ENCODE measurements around the gene PAXIP1.

PAXIP1 gene

GRCh38 chr7:154990964-154991540 lies 11.9 kb downstream of the PAXIP1 start:
- H3K27me3 ChIP-seq (replicated peaks; ENCODE audit: control insufficient read depth, insufficient read depth, low read length) = no peaks in the 10 kb centered on the region
- H3K36me3 ChIP-seq (ENCODE audit: control insufficient read depth, insufficient read depth, low read length) = no peaks in the 10 kb centered on the region; the same call in none of the 2 replicates
- H3K4me3 ChIP-seq (replicated peaks; ENCODE audit: low read depth, low read length) = no peak overlapping the region
- TF ChIP-seq, protein P1, sequence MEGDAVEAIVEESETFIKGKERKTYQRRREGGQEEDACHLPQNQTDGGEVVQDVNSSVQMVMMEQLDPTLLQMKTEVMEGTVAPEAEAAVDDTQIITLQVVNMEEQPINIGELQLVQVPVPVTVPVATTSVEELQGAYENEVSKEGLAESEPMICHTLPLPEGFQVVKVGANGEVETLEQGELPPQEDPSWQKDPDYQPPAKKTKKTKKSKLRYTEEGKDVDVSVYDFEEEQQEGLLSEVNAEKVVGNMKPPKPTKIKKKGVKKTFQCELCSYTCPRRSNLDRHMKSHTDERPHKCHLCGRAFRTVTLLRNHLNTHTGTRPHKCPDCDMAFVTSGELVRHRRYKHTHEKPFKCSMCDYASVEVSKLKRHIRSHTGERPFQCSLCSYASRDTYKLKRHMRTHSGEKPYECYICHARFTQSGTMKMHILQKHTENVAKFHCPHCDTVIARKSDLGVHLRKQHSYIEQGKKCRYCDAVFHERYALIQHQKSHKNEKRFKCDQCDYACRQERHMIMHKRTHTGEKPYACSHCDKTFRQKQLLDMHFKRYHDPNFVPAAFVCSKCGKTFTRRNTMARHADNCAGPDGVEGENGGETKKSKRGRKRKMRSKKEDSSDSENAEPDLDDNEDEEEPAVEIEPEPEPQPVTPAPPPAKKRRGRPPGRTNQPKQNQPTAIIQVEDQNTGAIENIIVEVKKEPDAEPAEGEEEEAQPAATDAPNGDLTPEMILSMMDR (IDR thresholded peaks at IDR 0.05; ENCODE audit: insufficient read depth, low read length, poor library complexity, severe bottlenecking) = no peak
- DNase-seq (ENCODE audit: extremely low read depth, insufficient read length) = no peak

- TF ChIP-seq, protein P1 (IDR thresholded peaks at IDR 0.05; ENCODE audit: insufficient read depth, low read length, poor library complexity, severe bottlenecking) = no peak
- Histone ChIP-seq H3K27me3 (replicated peaks; ENCODE audit: control insufficient read depth, insufficient read depth, low read length) (no peaks in the 10 kb centered on the region), H3K4me3 (replicated peaks; ENCODE audit: low read depth, low read length) (no peak overlapping the region), H3K36me3 (ENCODE audit: control insufficient read depth, insufficient read depth, low read length) (no peaks in the 10 kb centered on the region; the same call in none of the 2 replicates)
- DNase-seq (ENCODE audit: extremely low read depth, insufficient read length) = no peak
Observed at GRCh38 chr7:154987571-154987970, 15.4 kb downstream of the PAXIP1 start.

DNA sequence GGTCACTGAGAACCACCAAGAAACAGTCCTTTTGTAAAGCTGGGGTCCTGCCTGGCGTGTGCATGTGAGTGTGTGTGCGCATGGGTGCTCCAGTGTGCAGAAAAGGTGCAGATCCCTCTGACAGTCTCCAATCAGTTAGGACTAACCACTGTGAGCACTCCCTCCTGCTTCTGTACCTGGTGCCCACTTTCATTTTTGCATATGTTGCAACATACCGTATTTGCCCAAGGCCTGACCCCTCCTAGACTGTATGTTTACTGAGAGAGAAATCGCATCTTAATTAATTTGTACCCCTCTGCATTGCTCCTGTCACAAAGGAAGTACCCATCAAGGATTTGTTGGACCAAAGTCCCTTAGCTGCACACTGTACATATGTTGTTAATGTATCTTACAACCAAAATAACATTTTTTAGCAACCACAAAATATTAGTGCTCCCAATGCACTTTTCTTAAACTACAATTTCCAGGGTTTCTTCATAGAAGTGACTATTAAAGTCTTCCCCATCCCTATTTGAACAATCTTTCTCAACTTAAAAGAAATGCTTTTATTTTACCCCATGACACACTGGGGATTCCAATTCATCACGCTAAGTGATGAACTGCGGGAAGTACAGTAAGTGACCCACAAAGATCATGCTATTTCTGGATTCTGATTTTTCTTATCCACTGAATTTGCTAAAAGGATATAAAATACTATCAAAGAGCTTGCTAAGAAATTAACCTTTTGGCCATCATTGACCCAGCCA lies 16.6 kb downstream of the PAXIP1 start:
- no peak for DNase-seq (ENCODE audit: extremely low read depth, insufficient read length)
- H3K27me3 ChIP-seq (replicated peaks; ENCODE audit: control insufficient read depth, insufficient read depth, low read length) = no peaks in the 10 kb centered on the region
- TF ChIP-seq, protein P1 (IDR thresholded peaks at IDR 0.05; ENCODE audit: insufficient read depth, low read length, poor library complexity, severe bottlenecking) = no peak
- H3K36me3 ChIP-seq (ENCODE audit: control insufficient read depth, insufficient read depth, low read length) = no peaks in the 10 kb centered on the region; the same call in none of the 2 replicates
- no peak overlapping the region for H3K4me3 ChIP-seq (replicated peaks; ENCODE audit: low read depth, low read length)

DNA sequence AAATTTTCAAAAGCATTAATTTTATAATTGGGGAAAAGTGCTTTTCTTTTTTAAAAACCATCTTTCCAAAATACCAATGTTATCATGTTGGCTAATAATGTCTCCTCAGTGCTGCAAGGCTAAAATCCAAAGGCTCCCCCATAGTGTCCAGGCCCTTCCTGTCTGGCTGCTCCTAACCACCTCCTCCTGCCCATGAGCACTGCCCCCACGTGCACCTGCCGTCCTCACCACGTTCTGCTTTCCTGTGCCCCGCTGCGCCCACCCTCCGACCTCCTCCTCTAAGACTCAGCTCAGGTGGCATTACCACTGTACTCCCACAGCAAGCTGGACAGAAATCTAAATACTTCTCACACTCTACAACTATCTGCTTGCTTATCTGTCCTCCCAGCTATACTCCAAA lies 17.7 kb downstream of the PAXIP1 start:
- H3K27me3 ChIP-seq (replicated peaks; ENCODE audit: control insufficient read depth, insufficient read depth, low read length) = no peaks in the 10 kb centered on the region
- TF ChIP-seq, protein P1 (IDR thresholded peaks at IDR 0.05; ENCODE audit: insufficient read depth, low read length, poor library complexity, severe bottlenecking) = no peak
- H3K36me3 ChIP-seq (ENCODE audit: control insufficient read depth, insufficient read depth, low read length) = peaks cover 3% of the 10 kb centered on the region
- H3K4me3 ChIP-seq (replicated peaks; ENCODE audit: low read depth, low read length) = no peak overlapping the region
- DNase-seq (ENCODE audit: extremely low read depth, insufficient read length) = no peak

DNA sequence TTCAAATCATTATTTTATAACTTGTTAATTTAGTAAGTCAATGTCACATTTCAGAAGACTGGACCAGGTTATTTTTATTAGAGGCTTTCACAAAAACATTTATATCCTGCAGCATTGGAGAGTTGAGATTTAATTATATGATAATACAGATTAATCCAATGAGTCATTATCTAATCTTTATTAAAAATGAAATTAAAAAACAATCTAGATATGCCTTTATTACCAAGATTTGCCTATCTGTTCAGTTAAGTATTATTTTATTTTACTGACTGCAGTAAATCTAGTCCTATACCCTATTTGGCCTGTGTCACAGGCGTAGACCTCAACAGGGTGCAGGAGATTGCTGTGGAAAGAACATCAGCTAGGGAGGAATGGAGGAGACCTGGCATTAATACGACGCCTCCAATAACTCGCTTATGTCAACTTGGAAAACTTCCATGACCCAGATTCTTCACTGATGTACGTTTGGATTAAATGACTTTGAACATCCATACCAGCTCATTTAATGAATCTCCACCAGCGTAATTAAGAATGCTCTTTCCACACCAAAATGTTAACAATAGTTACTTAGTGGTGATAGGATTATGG lies 18.2 kb downstream of the PAXIP1 start:
- TF ChIP-seq, protein P1 (IDR thresholded peaks at IDR 0.05; ENCODE audit: insufficient read depth, low read length, poor library complexity, severe bottlenecking) = no peak
- Histone ChIP-seq H3K27me3 (replicated peaks; ENCODE audit: control insufficient read depth, insufficient read depth, low read length) (no peaks in the 10 kb centered on the region), H3K4me3 (replicated peaks; ENCODE audit: low read depth, low read length) (no peak overlapping the region), H3K36me3 (ENCODE audit: control insufficient read depth, insufficient read depth, low read length) (peaks cover 3% of the 10 kb centered on the region)
- DNase-seq (ENCODE audit: extremely low read depth, insufficient read length) = no peak
